Stomach (tissue), 9 donors: ENCODE measurements around the gene NPAS2. TPM values are rescaled to one million over a fixed set of nuclear protein-coding genes. Genes with fewer than 3 reads are reported as not detected.

Experiments used
- DNase-seq, 2 donors: peaks; one replicate each; pipeline versions ENCODE4 v3.0.0 to v3.0.0-alpha.2; 2013 to 2019
- H3K27ac ChIP-seq, 5 donors: fragments of 200-600 bp in 4 of 5; sonication (generic) in 4 of 5; one replicate each; pipeline ENCODE4 v1.5.1; 2013 to 2019; ENCODE audit warnings: mild to moderate bottlenecking in 1 of 5, moderate library complexity in 1 of 5
- H3K27me3 ChIP-seq, 3 donors: fragments of 200-600 bp; sonication (generic); one replicate each; pipeline ENCODE4 v1.5.1; 2017 to 2019; ENCODE audit warnings: mixed run types in 1 of 3
- H3K36me3 ChIP-seq, 4 donors: fragments of 200-600 bp; sonication (generic); 1 replicate in 3 of 4; 2 replicates in 1 of 4; pipeline ENCODE4 v1.5.1; 2016 to 2019
- H3K4me1 ChIP-seq, 4 donors: fragments of 200-600 bp; sonication (generic); one replicate each; pipeline ENCODE4 v1.5.1; 2016 to 2019
- H3K4me3 ChIP-seq, 4 donors: fragments of 200-600 bp; sonication (generic) in 3 of 4; one replicate each; pipeline ENCODE4 v1.5.1; 2016 to 2019; ENCODE audit warnings: mild to moderate bottlenecking in 1 of 4
- H3K9me3 ChIP-seq, 4 donors: fragments of 200-600 bp; sonication (generic); one replicate each; pipeline ENCODE4 v1.5.1; 2016 to 2019
- EP300 ChIP-seq: sonication (generic); formaldehyde crosslinking; IDR thresholded peaks from one replicate; pipeline ENCODE4 v1.6.1; 2017; ENCODE audit warnings: antibody characterized with exemption
- POLR2A ChIP-seq, 4 donors: fragments of 450-650 bp; IDR thresholded peaks; one replicate each; pipeline ENCODE4 v1.6.1; 2016; ENCODE audit warnings: antibody characterized with exemption in 4 of 4, control low read depth in 2 of 4, mild to moderate bottlenecking in 1 of 4, moderate library complexity in 1 of 4
- POLR2AphosphoS5 ChIP-seq, 3 donors: sonication (generic); formaldehyde crosslinking; IDR thresholded peaks; one replicate each; pipeline ENCODE4 v1.6.1; 2016; ENCODE audit warnings: antibody characterized with exemption in 3 of 3
- WGBS, 5 donors: extraction: QIAGEN DNeasy Blood & Tissue Kit in 3 of 5; methylation state at CpG; one replicate each; pipeline versions ENCODE4 v1.1.5 to v1.1.7; 2013 to 2018; 5-methylcytosine and 5-hydroxymethylcytosine counted together
- intact Hi-C: fragments of 100-400 bp; cut with DNase I; formaldehyde crosslinking; loops from one replicate; pipeline ENCODE4 v1.15.1; 2023; ENCODE audit warnings: low total_unique reads
- polyA plus RNA-seq, 3 donors: library from polyadenylated mRNA; stranded (reverse); fragments of 200-250 nt; gene quantifications; one replicate each; pipeline ENCODE4 v1.2.3, GENCODE V29; 2013
- total RNA-seq, 5 donors: library from RNA; depleted of rRNA; stranded (reverse); fragments of >200 nt; gene quantifications; one replicate each; pipeline versions ENCODE4 v1.1.0 to v1.2.3, GENCODE V29; 2014 to 2016
- TF ChIP-seq, protein P1 (sequence below), 7 experiments: fragments of 450-650 bp in 4 of 7; fragments of 200-600 bp in 3 of 7; sonication (generic) in 3 of 7; IDR thresholded peaks; one replicate each; pipeline ENCODE4 v1.5.1; 2016 to 2019; ENCODE audit warnings: antibody characterized with exemption in 7 of 7, control low read depth in 2 of 7, mild to moderate bottlenecking in 1 of 7
- donor health status: healthy with polysubstance abuse.
- donor health status: Bipolar disorder and iron deficiency.
- donor health status: healthy.

NPAS2 gene
- total and polyA plus RNA-seq, 8 donors, result 13.1 to 148 (median 28.0) TPM

GRCh38 chr2:100910111-100910510 lies 90.2 kb downstream of the NPAS2 start:
- Histone ChIP-seq H3K27ac (no peak overlapping the region), H3K36me3 (peaks cover 0 to 37% (median 22%) of the 10 kb centered on the region in 4 donors), H3K9me3 (no peaks in the 10 kb centered on the region), H3K4me1 (peaks cover 0 to 2% (median 0%) of the 10 kb centered on the region in 4 donors), H3K4me3 (no peak overlapping the region), H3K27me3 (no peaks in the 10 kb centered on the region)
- 81 to 91% (median 85%) methylated on average over 3 of the region's 3 CpGs for WGBS, 5 donors
- TF ChIP-seq EP300 (no peak), POLR2AphosphoS5 (IDR thresholded peaks at IDR 0.05) (no peak), POLR2A (IDR thresholded peaks at IDR 0.05) (no peak)
- TF ChIP-seq, protein P1, sequence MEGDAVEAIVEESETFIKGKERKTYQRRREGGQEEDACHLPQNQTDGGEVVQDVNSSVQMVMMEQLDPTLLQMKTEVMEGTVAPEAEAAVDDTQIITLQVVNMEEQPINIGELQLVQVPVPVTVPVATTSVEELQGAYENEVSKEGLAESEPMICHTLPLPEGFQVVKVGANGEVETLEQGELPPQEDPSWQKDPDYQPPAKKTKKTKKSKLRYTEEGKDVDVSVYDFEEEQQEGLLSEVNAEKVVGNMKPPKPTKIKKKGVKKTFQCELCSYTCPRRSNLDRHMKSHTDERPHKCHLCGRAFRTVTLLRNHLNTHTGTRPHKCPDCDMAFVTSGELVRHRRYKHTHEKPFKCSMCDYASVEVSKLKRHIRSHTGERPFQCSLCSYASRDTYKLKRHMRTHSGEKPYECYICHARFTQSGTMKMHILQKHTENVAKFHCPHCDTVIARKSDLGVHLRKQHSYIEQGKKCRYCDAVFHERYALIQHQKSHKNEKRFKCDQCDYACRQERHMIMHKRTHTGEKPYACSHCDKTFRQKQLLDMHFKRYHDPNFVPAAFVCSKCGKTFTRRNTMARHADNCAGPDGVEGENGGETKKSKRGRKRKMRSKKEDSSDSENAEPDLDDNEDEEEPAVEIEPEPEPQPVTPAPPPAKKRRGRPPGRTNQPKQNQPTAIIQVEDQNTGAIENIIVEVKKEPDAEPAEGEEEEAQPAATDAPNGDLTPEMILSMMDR (IDR thresholded peaks at IDR 0.05), result no peak
- intact Hi-C loops, result no loop called here
- no peak for DNase-seq

- no peak overlapping the region for H3K27ac ChIP-seq
- peaks cover 0 to 12% (median 6%) of the 10 kb centered on the region in 4 donors for H3K36me3 ChIP-seq
- H3K4me1 ChIP-seq, result peaks cover 0 to 10% (median 6%) of the 10 kb centered on the region in 4 donors
- WGBS, 5 donors, result 62 to 67% (median 64%) methylated on average over 16 of the region's 16 CpGs
- TF ChIP-seq POLR2AphosphoS5 (IDR thresholded peaks at IDR 0.05), result no peak
- intact Hi-C loops, result no loop called here
- DNase-seq, result no peak
- no peaks in the 10 kb centered on the region for H3K9me3 ChIP-seq
- no peak overlapping the region for H3K4me3 ChIP-seq
- H3K27me3 ChIP-seq, result no peaks in the 10 kb centered on the region
Observed at GRCh38 chr2:100919316-100919715, 99.4 kb downstream of the NPAS2 start.

DNA sequence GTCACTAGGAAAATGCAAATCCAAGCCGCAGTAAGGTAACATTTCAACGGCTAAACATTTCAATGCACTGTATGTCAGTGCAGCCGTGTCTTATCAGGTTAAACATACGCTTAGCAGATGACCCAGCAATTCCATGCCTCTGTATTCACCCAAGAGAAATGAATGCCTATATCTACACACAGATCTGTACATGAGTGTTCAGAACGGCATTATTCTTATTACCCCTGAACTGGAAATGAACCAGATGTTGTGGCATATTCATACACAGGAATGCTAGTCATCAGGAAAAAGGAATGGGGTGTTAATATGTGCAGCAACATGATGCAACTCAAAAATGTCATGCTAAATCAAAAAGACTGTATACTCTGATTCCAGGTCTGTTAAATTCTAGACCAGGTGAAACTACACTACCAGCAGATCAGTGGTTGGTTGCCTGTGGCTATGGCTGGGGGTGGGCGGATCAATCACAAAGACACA lies 101.8 kb downstream of the NPAS2 start:
- intact Hi-C loops, result no loop called here
- Histone ChIP-seq H3K4me1 (peaks cover 0 to 19% (median 17%) of the 10 kb centered on the region in 4 donors), H3K36me3 (peaks cover 0 to 16% (median 14%) of the 10 kb centered on the region in 4 donors), H3K27me3 (no peaks in the 10 kb centered on the region), H3K27ac (no peak overlapping the region), H3K9me3 (no peaks in the 10 kb centered on the region), H3K4me3 (no peak overlapping the region)
- WGBS, 5 donors, result 56 to 75% (median 68%) methylated on average over 6 of the region's 6 CpGs
- DNase-seq, result no peak
- TF ChIP-seq, protein P1 (IDR thresholded peaks at IDR 0.05), result no peak
- TF ChIP-seq EP300 (no peak), POLR2A (IDR thresholded peaks at IDR 0.05) (no peak)

- Histone ChIP-seq H3K4me3 (no peak overlapping the region), H3K36me3 (peaks cover 0 to 19% (median 16%) of the 10 kb centered on the region in 4 donors), H3K4me1 (peaks cover 0 to 19% (median 17%) of the 10 kb centered on the region in 4 donors), H3K27ac (peak overlapping the region in 4 of 5 donors; percentile 79 to 84 (median 80)), H3K9me3 (no peaks in the 10 kb centered on the region), H3K27me3 (no peaks in the 10 kb centered on the region)
- intact Hi-C loops, result no loop called here
- 90 to 93% (median 92%) methylated on average over 9 of the region's 9 CpGs for WGBS, 5 donors
- no peak for TF ChIP-seq POLR2A (IDR thresholded peaks at IDR 0.05)
- no peak for TF ChIP-seq POLR2AphosphoS5 (IDR thresholded peaks at IDR 0.05)
- DNase-seq, result no peak
Observed at GRCh38 chr2:100923461-100924060, 103.6 kb downstream of the NPAS2 start.

DNA sequence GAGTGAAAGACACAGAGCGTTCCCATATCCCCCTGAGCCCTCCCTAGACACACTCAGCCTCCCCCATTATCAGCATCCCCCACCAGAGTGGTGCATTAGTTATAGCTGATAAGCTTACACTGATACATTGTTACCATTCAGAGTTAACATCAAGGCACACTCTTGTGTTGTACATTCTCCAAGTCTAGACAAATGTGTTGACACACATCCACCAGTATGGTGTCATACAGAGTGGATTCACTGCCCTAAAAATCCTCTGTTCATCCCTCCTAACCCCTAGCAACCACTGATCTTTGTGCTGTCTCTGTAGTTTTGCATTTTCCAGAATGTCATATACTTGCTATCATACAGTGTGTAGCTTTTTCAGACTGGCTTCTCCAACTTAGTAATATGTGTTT lies 104.2 kb downstream of the NPAS2 start:
- DNase-seq, result no peak
- peaks cover 0 to 19% (median 17%) of the 10 kb centered on the region in 4 donors for H3K4me1 ChIP-seq

More for the DNA sequence above, 104.2 kb downstream of the NPAS2 start:
- Histone ChIP-seq H3K9me3 (no peaks in the 10 kb centered on the region), H3K27me3 (no peaks in the 10 kb centered on the region), H3K4me3 (peak overlapping the region in 3 of 4 donors; percentile 10 to 26 (median 25)), H3K36me3 (peaks cover 0 to 19% (median 16%) of the 10 kb centered on the region in 4 donors), H3K27ac (peak overlapping the region in 4 of 5 donors; percentile 79 to 84 (median 80))
- intact Hi-C loops, result no loop called here
- TF ChIP-seq POLR2A (IDR thresholded peaks at IDR 0.05) (no peak), EP300 (no peak), POLR2AphosphoS5 (IDR thresholded peaks at IDR 0.05) (no peak)
- TF ChIP-seq, protein P1 (IDR thresholded peaks at IDR 0.05), result no peak
- WGBS, 5 donors, result 69 to 100% (median 75%) methylated on average over 1 of the region's 1 CpG
